Loucy (cell line): Measurements from ENCODE around the gene RNF181.

Source experiments
- H2AFZ ChIP-seq: fragments of 200-600 bp; sonication (generic); 2 replicates; pipeline ENCODE4 v1.6.0; 2016; ENCODE audit warnings: antibody characterized with exemption, mild to moderate bottlenecking, low read length, moderate library complexity
- H3F3A ChIP-seq: fragments of 200-600 bp; 2 replicates; pipeline ENCODE4 v1.6.0; 2016; ENCODE audit warnings: antibody characterized with exemption, low read depth, mild to moderate bottlenecking
- H3K27me3 ChIP-seq: fragments of 200-600 bp; sonication (generic); 2 replicates; pipeline ENCODE4 v1.6.1; 2014; ENCODE audit warnings: low read length, mild to moderate bottlenecking; ENCODE audit not compliant: insufficient read depth, poor library complexity, severe bottlenecking
- H3K36me3 ChIP-seq: fragments of 200-600 bp; sonication (generic); 2 replicates; pipeline ENCODE4 v1.6.1; 2016; ENCODE audit warnings: low read length; ENCODE audit not compliant: insufficient read depth
- H3K4me1 ChIP-seq: fragments of 200-600 bp; sonication (generic); 2 replicates; pipeline ENCODE4 v1.5.1; 2014; ENCODE audit warnings: low read length, mild to moderate bottlenecking; ENCODE audit not compliant: insufficient read depth, poor library complexity, severe bottlenecking
- H3K4me2 ChIP-seq: fragments of 200-600 bp; sonication (generic); 2 replicates; pipeline ENCODE4 v1.6.0; 2014; ENCODE audit warnings: antibody characterized with exemption, low read length, low read depth, mild to moderate bottlenecking; ENCODE audit not compliant: poor library complexity, severe bottlenecking
- H3K4me3 ChIP-seq: fragments of 200-600 bp; sonication (generic); 2 replicates; pipeline ENCODE4 v1.5.1; 2014; ENCODE audit warnings: low read length, mild to moderate bottlenecking, mixed read lengths; ENCODE audit not compliant: poor library complexity, severe bottlenecking
- H3K79me2 ChIP-seq: fragments of 200-600 bp; sonication (generic); 2 replicates; pipeline ENCODE4 v1.6.1; 2014; ENCODE audit warnings: low read length; ENCODE audit not compliant: insufficient read depth
- H3K9ac ChIP-seq: fragments of 200-600 bp; sonication (generic); 2 replicates; pipeline ENCODE4 v1.6.0; 2014; ENCODE audit warnings: mild to moderate bottlenecking, low read depth, low read length, moderate library complexity; ENCODE audit not compliant: poor library complexity, severe bottlenecking
- H3K9me2 ChIP-seq: fragments of 200-600 bp; sonication (generic); replicated peaks from 2 replicates; pipeline ENCODE4 v1.6.1; 2016; ENCODE audit warnings: low read depth, low read length, mixed read lengths
- H3K9me3 ChIP-seq: fragments of 200-600 bp; sonication (generic); 2 replicates; pipeline ENCODE4 v1.6.1; 2014; ENCODE audit warnings: mild to moderate bottlenecking, antibody characterized with exemption, low read length, low read depth; ENCODE audit not compliant: insufficient read depth
- H4K20me1 ChIP-seq: fragments of 200-600 bp; sonication (generic); 2 replicates; pipeline ENCODE4 v1.6.0; 2014; ENCODE audit warnings: antibody characterized with exemption, low read length, mild to moderate bottlenecking; ENCODE audit not compliant: insufficient read depth, poor library complexity, severe bottlenecking
- EZH2phosphoT487 ChIP-seq: fragments of 200-600 bp; IDR thresholded peaks from 2 replicates; pipeline ENCODE4 v1.6.1; 2018; ENCODE audit warnings: antibody characterized with exemption, mild to moderate bottlenecking, moderate library complexity, borderline replicate concordance
- TF ChIP-seq, protein P1 (sequence below): fragments of 200-600 bp; sonication (generic); conservative IDR thresholded peaks from 2 replicates; pipeline ENCODE4 v1.5.1; 2014; ENCODE audit warnings: mild to moderate bottlenecking, antibody characterized with exemption, low read length

Gene RNF181

DNA sequence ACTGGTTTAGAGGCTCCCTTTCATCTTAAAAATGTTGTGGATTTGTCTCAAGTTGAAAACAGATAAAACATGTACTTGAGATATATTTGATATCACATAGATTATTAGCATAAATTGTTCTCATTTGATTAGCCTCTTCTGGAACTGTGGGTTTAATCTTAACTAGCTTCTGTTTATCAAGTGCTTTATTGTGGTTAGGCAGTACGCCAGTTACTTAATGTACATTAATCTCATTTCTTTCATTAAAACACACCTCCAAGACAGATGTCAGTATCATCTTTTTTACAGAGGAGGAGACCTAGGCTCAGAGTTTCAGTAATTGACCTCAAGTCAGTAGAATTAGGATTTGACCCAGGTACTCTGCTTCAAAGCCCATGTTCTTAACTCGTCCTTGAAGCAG is 50.6 kb downstream of the RNF181 start:
- no peaks in the 10 kb centered on the region for H3F3A ChIP-seq
- no peaks in the 10 kb centered on the region for H3K79me2 ChIP-seq
- no peak overlapping the region for H3K4me3 ChIP-seq
- no peak overlapping the region for H3K9ac ChIP-seq
- TF ChIP-seq, protein P1, sequence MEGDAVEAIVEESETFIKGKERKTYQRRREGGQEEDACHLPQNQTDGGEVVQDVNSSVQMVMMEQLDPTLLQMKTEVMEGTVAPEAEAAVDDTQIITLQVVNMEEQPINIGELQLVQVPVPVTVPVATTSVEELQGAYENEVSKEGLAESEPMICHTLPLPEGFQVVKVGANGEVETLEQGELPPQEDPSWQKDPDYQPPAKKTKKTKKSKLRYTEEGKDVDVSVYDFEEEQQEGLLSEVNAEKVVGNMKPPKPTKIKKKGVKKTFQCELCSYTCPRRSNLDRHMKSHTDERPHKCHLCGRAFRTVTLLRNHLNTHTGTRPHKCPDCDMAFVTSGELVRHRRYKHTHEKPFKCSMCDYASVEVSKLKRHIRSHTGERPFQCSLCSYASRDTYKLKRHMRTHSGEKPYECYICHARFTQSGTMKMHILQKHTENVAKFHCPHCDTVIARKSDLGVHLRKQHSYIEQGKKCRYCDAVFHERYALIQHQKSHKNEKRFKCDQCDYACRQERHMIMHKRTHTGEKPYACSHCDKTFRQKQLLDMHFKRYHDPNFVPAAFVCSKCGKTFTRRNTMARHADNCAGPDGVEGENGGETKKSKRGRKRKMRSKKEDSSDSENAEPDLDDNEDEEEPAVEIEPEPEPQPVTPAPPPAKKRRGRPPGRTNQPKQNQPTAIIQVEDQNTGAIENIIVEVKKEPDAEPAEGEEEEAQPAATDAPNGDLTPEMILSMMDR: no peak
- TF ChIP-seq EZH2phosphoT487: no peak
- H3K4me1 ChIP-seq: no peaks in the 10 kb centered on the region
- H4K20me1 ChIP-seq: no peaks in the 10 kb centered on the region
- no peaks in the 10 kb centered on the region for H3K27me3 ChIP-seq
- H2AFZ ChIP-seq: no peak overlapping the region
- no peaks in the 10 kb centered on the region for H3K9me3 ChIP-seq
- peaks cover 97% of the 10 kb centered on the region for H3K36me3 ChIP-seq
- H3K9me2 ChIP-seq: no peaks in the 10 kb centered on the region
- no peak overlapping the region for H3K4me2 ChIP-seq
